Skeletal muscle tissue (tissue), 4 donors: Measurements from ENCODE around the gene IQSEC3. TPM values are rescaled to one million over a fixed set of nuclear protein-coding genes. Genes with fewer than 3 reads are reported as not detected.

Experiments used
- H3K27ac ChIP-seq: one replicate; pipeline ENCODE4 v1.7.0; 2013; ENCODE audit warnings: mild to moderate bottlenecking, low read depth, low read length, inconsistent platforms
- H3K27me3 ChIP-seq, 3 donors: one replicate each; pipeline ENCODE4 v1.7.0; 2013; ENCODE audit warnings: low read length in 3 of 3; ENCODE audit not compliant: control insufficient read depth in 3 of 3, insufficient read depth in 3 of 3
- H3K36me3 ChIP-seq, 3 donors: one replicate each; pipeline ENCODE4 v1.7.0; 2013; ENCODE audit warnings: low read length in 3 of 3; ENCODE audit not compliant: control insufficient read depth in 3 of 3, insufficient read depth in 3 of 3
- H3K4me1 ChIP-seq, 3 donors: one replicate each; pipeline ENCODE4 v1.7.0; 2013; ENCODE audit warnings: low read length in 3 of 3, mild to moderate bottlenecking in 3 of 3; ENCODE audit not compliant: control insufficient read depth in 3 of 3, insufficient read depth in 3 of 3
- H3K4me3 ChIP-seq, 3 donors: one replicate each; pipeline ENCODE4 v1.7.0; 2013; ENCODE audit warnings: low read length in 3 of 3
- H3K9ac ChIP-seq, 3 donors: one replicate each; pipeline ENCODE4 v1.7.0; 2013; ENCODE audit warnings: low read length in 3 of 3, mild to moderate bottlenecking in 3 of 3, moderate library complexity in 2 of 3, low read depth in 1 of 3
- H3K9me3 ChIP-seq, 3 donors: one replicate each; pipeline ENCODE4 v1.7.0; 2013; ENCODE audit warnings: low read length in 3 of 3; ENCODE audit not compliant: control insufficient read depth in 3 of 3
- total RNA-seq: library from RNA; depleted of rRNA; stranded (reverse); fragments of >200 nt; gene quantifications from one replicate; pipeline ENCODE4 v1.2.3, GENCODE V29; 2014
- donor health status: Osteomylitis.

IQSEC3 gene
- total RNA-seq, 1 donor from 2014 or later, result 1.0 TPM

GRCh38 chr12:225012-225411, 158.4 kb downstream of the IQSEC3 start:
- Histone ChIP-seq H3K4me3 (no peak overlapping the region), H3K4me1 (peaks cover 0 to 3% (median 2%) of the 10 kb centered on the region in 3 donors), H3K9me3 (no peaks in the 10 kb centered on the region), H3K27ac (no peak overlapping the region), H3K27me3 (peaks cover 3 to 8% (median 6%) of the 10 kb centered on the region in 3 donors), H3K36me3 (no peaks in the 10 kb centered on the region), H3K9ac (no peak overlapping the region)

GRCh38 chr12:226401-226800, 159.8 kb downstream of the IQSEC3 start:
- Histone ChIP-seq H3K4me1 (peaks cover 0 to 9% (median 0%) of the 10 kb centered on the region in 3 donors), H3K36me3 (no peaks in the 10 kb centered on the region), H3K27ac (no peak overlapping the region), H3K4me3 (no peak overlapping the region), H3K9ac (no peak overlapping the region), H3K27me3 (peaks cover 5 to 6% (median 6%) of the 10 kb centered on the region in 3 donors), H3K9me3 (no peaks in the 10 kb centered on the region)

DNA sequence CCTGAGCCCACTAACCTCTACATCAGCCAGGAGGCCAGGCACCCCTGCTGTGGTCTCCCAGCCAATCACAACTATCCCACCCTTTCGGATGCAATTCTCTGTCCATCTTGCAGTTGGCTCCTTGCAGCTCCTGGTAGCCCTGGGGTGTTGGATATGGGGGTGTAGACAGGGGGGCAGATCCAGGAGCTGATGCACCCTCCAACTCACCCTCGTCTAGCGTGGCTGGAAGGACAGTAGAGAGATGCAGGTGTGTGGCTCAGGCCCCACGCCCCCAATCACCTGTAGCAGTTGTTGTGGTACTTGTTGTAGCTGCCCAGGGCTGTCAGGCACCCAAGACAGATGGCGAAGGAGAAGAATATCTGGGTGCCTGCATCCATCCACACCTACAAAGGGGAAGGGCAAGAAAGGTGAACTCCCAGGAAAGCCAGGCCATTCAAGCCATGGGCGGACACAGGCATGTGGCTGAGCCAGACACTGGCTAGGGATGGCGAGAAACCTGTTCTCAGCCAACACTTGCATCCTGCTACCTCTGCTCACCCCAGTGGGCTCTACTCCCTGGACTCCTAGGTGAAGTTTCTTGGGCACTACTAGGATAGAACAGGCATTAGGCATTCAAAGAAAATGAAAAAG, 160.8 kb downstream of the IQSEC3 start:
- no peak overlapping the region for H3K27ac ChIP-seq
- no peaks in the 10 kb centered on the region for H3K36me3 ChIP-seq
- no peaks in the 10 kb centered on the region for H3K9me3 ChIP-seq
- peaks cover 3 to 6% (median 5%) of the 10 kb centered on the region in 3 donors for H3K27me3 ChIP-seq
- H3K4me3 ChIP-seq, result no peak overlapping the region
- H3K4me1 ChIP-seq, result peaks cover 3 to 18% (median 4%) of the 10 kb centered on the region in 3 donors
- no peak overlapping the region for H3K9ac ChIP-seq

Other genes starting within 250 kb of the IQSEC3 start
- gene SLC6A12, start 147.4 kb downstream of the IQSEC3 start, total RNA-seq, result not detected
- gene SLC6A13, start 196.1 kb downstream of the IQSEC3 start, total RNA-seq, result 2.6 TPM